NCI-H128 (cell line): ENCODE results near the gene SLC2A9.

Experiments used
- DNase-seq: peaks from one replicate; lab custom pipeline; 2025; ENCODE audit not compliant: unreplicated experiment; lab: John Stamatoyannopoulos, UW

The SLC2A9 gene

DNA sequence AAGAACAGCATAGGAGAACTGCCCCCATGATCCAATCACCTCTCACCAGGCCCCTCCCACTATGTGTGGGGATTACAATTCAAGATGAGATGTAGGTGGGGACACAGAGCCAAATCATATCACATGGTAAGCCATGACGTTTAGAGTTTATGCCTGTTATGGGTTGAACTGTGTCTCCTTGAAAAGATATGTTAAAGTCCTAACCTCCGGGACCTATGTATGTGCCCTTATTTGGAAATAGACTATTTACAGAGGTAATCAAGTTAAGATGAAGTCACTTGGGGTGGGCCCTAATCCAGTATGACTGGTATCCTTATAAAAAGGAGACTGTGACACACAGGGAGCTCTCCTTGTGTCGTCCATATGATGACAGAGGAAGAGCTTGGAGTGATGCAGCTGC, 25.2 kb upstream of the SLC2A9 start:
- no peak for DNase-seq

- DNase-seq = no peak
Observed at GRCh38 chr4:10045481-10045880, 24.2 kb upstream of the SLC2A9 start.

GRCh38 chr4:10041036-10041435, 19.7 kb upstream of the SLC2A9 start:
- DNase-seq = no peak

GRCh38 chr4:10040049-10040892, 19.0 kb upstream of the SLC2A9 start:
- DNase-seq = no peak

GRCh38 chr4:10036807-10037342, 15.6 kb upstream of the SLC2A9 start:
- DNase-seq = no peak

DNA sequence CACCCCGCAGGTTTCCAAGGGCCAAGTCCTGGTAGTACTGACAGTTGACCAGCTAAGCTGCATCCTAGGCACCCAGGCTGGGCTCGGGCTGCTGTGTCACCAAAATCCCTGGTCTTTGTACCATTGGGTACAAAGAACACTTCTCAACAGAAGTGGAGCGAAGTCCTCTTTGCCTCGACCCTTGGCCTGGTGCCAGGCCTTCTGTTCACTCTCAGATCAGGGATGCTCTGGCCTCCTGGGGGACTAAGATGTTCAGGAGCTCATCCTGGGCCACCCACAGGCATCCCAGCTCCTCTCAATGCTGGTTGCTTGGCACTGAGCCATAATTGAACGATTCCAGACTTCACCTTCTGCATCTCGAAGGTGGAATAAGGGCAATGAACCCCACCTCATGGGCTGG, 13.8 kb upstream of the SLC2A9 start:
- DNase-seq = no peak

GRCh38 chr4:10034612-10035104, 13.4 kb upstream of the SLC2A9 start:
- DNase-seq = no peak

- DNase-seq = no peak
Observed at GRCh38 chr4:10034136-10034535, 12.8 kb upstream of the SLC2A9 start.

DNA sequence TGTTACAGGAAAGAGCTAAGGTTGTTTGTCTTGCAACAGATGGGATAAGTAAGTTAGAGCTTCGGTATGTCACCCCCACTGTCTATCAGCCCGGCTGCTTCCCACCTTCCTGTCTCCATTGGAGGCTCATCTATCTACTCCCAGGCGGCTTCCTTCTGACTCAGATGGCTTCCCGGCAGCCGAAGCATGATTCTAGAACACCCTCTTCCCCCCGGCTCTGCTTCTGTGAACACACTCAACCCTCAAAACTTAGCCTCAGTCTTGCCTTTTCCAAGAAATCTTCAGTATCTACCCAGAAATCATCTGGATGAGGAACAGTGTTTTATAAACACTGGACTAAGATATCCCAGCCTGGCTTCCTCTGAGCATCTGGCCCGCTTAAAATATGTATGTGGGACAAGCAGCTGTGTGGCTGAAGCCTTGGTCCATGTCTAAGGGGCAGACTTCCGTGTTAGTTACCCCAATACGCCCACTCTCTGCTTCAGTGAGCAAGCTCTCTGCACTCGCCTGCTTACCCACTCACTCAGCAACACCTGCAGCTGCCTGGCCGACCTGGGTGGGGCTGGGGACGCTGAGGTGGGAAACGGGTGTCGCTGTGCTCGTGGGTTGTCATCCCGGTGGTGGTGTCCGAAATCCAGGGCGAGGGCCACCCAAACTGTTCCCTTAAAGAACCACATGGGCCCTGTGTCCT, 12.0 kb upstream of the SLC2A9 start:
- no peak for DNase-seq

GRCh38 chr4:10032625-10033024, 11.3 kb upstream of the SLC2A9 start:
- no peak for DNase-seq

DNA sequence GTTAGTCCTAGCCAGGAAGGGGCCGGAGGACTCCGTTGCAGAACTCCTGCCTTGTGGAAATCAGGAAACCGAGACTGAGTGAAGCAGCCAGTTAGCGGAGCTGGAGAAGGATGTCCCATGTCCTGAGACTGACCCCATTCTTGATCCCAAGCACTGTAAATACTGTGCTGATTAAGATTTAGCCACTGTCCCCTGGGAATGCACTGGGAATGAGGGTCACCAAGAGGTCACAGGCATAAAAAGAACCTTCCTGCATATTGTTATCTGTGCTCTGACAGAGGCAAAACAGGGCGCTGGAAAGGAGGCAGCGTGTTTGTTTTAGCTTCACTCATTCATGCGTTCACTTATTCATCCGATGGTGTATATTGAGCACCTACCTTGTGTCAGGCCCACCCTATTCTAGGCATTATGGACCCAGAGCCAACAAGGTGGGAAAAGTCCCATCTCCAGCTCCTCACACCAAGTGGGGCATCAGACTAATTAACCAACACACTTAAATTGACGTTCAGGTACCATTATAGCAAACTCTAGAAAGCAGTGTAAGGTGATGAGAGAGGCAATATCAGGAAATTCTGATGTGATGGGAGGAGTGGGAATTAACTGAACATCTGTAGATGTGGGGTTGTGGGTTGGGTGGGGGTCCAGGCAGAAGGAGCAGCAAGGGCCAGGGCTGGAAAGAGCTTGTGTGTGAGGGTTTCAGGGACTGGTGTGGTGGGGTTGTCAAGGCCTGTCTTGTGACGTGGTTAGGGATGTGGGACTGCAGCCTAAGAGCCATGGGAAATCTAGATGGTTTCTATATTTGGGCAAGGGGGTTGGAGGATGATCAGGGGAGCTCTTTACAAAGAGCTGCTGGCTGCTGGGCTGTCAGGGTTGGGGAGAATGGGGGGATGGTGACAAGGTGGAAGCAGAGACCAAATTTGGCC, 10.6 kb upstream of the SLC2A9 start:
- no peak for DNase-seq

DNA sequence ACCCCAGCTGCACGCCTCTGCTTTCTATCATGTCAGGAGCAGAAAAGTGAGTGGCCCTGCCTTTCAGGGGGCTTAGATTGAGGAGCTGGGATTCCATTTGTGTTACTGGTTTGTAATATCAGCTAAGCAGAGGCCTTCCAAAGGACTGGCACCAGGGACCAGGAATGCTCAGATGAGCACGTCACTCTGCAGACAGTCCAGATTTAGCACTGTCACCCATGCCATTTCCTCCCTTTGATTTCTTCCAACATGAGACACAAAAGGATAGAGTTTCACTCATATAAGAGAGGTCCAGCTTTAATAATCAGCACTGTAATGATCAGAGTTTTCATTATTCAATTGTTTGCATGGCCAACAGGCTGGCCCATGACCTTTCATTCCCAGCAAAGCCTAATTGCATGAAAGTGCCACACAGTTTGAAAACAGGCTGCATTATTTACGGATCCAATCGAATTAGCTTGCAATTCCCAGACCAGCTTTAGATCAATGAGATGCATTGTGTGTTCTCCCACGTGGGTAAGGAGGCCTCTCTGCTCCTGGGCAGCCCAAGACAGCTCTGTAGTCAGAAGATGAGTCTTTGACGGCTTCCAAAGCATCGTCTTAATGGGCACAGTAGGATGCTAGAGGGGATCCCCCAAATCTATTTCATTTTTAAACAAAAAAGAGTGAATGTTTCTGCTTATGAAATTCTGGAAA, 9.8 kb upstream of the SLC2A9 start:
- DNase-seq = no peak

GRCh38 chr4:10029403-10029802, 8.1 kb upstream of the SLC2A9 start:
- no peak for DNase-seq

DNA sequence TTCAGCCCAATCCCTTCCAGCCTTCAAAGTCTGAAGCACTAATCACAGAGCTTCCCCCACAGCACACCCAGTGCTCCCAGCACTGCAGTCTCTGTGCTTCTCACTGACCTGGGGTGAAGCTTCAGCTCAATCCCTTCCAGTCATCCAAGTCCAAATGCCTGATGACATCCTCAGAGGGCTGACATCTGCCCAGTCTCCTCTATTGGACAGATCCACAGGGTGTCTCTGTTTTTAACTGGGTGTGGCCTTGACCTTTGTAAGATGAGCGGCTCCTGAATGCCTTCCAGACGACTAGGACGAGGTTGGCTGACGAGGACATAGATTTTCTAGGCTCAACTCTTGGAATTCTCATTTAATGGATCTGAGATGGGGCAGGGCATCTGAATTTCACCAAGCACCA, 7.6 kb upstream of the SLC2A9 start:
- DNase-seq = no peak

GRCh38 chr4:10026485-10026884, 5.2 kb upstream of the SLC2A9 start:
- DNase-seq = no peak

- DNase-seq = no peak
Observed at GRCh38 chr4:10025230-10025806, 4.0 kb upstream of the SLC2A9 start.

- DNase-seq = no peak
Observed at GRCh38 chr4:10024303-10024702, 3.0 kb upstream of the SLC2A9 start.

DNA sequence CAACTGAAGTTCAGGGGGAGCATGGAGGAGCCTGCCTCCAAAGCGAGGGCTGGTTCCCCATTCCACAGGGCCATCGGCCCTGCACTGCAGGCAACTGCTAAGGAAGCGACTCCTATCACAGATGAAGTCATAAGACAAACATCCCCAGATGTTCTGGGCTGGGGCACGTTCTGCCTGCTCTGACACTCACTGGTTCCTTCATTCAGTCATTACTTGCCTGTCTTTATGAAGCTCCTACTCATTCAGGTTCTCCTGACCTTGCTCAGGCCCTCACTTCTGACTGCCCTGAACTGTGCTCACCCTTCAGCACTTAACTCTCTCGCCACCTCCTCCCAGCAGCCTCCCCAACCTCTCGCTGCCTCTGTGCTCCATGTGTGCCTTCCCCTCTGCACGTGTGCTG, 2.5 kb upstream of the SLC2A9 start:
- DNase-seq = no peak

- no peak for DNase-seq
Observed at GRCh38 chr4:10023050-10023419, 1.7 kb upstream of the SLC2A9 start.
